Central memory CD4-positive, alpha-beta T cell (primary cell): ENCODE measurements around the gene ARHGAP23.
"Not testable (repeated sequence)": the region's sequence is repeated elsewhere in the genome, so short reads cannot be mapped to it uniquely, and the experiment has no call there.

ENCODE experiments used
- DNase-seq: peaks from one replicate; pipeline ENCODE4 v3.0.0; 2022

Gene ARHGAP23

DNA sequence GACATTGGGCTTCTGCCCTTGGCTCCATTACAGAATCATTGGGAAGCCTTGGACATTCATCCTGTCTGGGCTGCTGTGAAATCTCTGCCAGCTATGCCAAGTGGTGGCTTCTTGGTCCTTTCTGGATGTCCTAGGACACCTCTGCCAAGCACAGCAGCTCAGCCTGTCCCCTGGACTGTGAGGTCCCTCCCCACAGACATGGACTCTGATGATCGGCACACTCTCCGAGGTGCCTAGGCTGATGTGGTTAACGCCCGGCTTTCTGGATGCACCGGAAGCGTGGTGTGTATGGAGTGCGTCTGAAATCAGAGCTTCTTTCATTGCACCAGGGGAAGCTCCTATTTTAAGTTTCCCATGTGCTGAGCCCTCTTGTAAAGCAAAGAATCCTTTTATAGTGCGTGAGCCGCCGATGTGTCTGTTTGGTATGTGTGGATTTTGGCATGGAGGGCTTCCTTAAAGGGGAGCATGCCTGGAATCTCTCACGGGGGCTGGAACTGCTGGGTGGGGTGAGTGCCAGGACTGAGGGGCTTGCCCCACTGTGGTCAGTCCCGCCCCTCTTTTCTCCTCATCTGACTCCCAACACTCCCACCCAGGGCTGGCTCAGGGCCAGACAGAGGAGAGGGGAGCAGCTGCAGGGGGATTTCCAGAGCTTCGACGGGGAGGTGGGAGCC lies 7.0 kb upstream of the ARHGAP23 start:
- no peak for DNase-seq

- no peak for DNase-seq
Measured at GRCh38 chr17:38421871-38422827, 6.1 kb upstream of the ARHGAP23 start.

DNA sequence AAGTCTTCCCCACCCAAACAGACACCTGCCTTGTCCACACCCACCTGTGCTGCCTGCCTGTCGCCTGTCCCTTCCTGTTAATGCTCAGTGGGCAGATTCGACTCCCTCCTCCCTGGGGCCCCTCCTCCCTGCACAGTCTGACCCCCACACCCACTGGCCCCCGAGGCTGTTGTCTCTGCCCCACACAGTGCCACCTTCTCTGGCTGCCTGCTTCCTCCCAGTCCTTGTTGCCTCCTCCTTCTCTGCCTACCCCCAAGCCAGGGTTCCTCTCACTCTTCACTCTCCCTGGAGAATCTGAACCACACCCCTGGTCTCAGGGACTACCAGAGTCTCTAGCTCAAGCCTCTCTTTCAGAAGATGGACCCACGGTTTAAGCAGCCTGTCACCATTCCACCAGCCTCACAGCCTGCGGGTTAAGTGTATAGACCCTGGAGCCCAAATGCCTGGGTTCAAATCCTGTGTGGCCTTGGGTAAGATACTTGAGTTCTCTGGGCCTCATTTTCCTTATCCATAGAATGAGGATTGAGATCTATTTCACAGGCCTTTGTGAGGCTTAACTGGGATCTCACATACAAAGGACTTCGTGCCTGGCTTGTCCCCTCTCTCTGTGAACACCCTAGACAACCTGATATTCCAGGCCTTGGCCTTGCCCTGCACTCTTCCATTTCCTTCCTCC lies 3.8 kb upstream of the ARHGAP23 start:
- no peak for DNase-seq

GRCh38 chr17:38425031-38425430 lies 3.2 kb upstream of the ARHGAP23 start:
- DNase-seq, result no peak

DNA sequence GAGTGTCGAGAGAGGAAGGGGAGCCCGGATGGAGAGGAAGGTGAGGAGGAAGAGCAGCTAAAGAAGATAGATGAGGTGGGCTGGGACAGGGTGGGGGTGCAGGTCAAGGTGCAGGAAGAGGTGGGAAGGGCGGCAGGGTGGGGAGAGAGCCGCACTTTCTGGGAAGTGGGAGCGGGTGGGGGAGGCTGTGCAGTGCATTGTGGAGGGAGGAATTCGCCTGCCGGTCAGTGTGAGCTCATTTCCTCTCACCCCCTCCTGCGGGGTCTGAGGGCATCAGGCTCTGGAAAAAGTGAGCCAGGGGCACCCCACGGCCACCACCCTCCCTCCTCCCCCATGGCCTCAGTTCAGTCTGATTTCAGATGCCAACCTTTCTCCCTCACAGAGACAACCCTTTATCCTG lies 2.5 kb upstream of the ARHGAP23 start:
- no peak for DNase-seq

DNA sequence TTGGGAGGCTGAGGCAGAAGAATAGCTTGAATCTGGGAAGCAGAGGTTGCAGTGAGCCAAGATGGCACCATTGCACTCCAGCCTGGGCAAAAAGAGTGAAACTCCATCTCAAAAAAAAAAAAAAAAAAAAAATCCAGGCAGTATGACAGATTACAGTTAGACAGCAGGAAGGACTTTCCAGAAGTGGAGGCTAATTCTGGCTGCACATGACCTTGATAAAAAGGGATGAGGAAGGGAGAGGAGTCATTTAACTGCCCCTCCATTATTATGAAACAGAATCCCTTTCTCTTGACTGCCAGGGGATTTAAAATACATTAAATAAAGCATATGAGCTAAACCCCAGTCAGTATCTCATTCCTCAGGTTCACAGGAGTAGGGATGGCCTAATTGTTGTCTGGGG lies 1.8 kb upstream of the ARHGAP23 start:
- no peak for DNase-seq

- DNase-seq, result no peak
Measured at GRCh38 chr17:38427160-38427949, 909 bp upstream of the ARHGAP23 start.

GRCh38 chr17:38428643-38429371 lies 543 bp downstream of the ARHGAP23 start:
- DNase-seq, result no peak

DNA sequence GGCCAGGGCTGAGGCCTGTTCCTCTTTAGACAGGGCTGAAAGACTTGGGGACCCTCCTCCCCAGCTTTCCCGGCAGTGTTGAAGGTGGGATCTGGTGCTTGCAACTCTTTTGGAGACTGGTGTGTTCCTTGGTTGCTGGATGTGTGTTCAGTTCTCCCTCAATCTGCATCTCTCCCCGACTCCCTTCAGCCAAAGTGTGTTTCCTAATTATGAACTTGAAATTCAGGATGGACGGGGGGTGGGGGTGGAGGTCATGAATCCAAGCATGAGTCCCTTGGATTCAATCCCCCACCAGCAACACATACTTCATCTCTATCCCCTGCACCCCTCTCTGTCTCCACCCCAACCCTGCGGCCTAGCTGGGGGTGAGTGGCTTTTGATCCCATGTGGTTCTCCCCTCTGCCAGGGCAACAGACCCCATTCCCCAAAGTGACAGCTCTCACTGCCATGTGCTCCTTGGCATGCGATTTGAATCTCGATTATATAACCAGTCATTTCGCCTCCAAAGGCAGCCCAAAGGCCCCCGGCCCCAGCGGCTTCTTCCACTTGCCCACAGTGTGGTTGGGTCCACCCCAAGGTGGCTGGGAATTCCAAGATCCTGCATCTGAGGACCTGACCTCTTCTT lies 1.3 kb downstream of the ARHGAP23 start:
- DNase-seq, result no peak

GRCh38 chr17:38430316-38430715 lies 2.1 kb downstream of the ARHGAP23 start:
- DNase-seq, result no peak

DNA sequence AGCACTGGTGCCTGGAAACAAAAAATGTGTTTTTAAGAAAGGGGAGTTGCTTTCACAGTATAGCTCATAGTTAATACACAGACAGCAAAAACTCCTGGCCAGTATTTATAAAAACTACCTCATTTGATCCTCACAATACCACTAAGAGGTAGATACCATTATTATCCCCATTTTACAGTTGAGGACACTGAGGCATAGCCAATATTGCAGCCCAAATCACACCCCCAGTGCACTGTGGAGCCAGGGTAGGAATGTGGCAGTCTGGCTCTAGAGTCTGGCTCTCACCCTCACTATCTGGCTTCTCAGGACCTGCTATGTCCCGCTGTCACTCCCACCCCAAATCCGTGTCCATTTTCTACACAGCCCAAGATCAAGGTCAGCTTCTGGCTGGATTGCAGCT lies 2.6 kb downstream of the ARHGAP23 start:
- DNase-seq, result no peak

GRCh38 chr17:38431346-38432145 lies 3.3 kb downstream of the ARHGAP23 start:
- DNase-seq, result no peak

DNA sequence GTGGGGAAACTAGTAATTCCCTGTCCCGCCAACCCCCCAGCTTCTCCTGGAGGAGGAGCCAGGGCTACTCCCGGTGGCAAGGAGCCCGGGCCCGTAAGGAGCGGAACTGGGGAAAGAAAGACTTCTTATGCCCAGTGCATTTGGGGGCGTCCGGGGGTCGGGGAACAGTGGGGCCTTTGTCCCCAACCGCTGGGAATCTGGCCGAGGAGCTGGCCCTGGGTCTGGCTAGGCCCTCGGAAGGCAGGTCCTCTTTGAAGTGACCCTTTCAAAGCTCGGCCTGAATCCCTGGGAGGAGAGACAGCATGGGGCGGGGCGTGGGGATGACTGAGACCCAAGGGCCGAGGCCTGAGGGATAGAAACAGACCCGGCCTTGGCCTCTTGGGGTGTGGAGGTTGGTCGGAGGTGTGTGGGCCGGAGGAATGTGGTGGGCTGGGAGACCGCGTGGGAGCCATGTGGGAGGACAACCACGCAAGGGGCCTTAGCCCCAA lies 6.0 kb downstream of the ARHGAP23 start:
- DNase-seq, result no peak

DNA sequence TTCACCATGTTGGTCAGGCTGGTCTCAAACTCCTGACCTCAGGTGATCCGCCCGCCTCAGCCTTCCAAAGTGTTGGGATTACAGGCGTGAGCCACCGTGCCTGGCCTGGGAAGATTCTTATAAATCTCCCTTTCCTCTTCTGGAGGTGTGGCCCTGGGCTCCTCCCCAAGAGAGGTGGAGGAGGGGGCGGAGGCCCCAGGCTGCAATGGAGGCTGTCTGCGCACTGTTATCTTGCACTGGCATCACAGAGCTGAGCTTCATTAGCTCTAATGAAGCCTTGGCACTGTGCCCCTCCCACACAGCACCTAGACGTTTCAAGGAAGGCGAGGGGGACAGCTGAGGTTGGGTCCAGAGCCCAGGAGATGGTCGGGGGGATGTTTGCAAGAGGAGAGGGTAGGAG lies 7.5 kb downstream of the ARHGAP23 start:
- no peak for DNase-seq

DNA sequence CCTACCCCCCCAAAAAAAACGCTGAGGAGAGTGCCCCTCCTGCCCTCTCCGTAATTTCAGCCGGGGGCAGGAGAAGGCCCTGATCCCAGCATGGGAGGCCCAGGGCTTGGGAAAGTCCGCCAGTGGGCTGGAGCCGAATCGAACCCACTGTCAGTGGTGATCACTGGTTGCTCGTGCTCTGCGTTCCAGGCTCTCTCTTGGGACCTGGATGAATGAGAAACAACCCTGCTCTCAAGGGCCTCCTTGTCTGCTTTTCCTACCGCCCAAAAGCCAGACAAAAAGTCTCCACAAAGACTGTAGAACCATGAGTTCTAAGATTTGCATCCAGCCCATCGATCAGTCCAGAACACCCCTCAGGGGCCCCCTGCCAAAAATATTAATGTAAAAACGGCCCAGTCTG lies 8.1 kb downstream of the ARHGAP23 start:
- DNase-seq, result no peak

DNA sequence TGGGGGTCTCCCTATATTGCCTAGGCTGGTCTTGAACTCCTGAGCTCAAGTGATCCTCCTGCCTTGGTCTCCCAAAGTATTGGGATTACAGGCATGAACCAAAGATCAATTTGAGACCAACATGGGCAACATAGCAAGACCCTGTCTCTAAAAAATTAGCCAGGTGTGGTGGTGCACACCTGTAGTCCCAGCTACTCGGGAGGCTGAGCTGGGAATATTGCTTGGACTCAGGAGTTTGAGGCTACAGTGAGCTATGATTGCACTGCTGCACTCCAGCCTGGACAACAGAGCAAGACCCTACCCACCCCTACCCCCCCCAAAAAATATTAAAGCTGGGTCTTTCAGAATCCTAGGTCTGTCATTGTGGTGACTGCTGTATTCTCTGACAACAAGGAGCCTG lies 9.0 kb downstream of the ARHGAP23 start:
- DNase-seq, result not testable (repeated sequence)

DNA sequence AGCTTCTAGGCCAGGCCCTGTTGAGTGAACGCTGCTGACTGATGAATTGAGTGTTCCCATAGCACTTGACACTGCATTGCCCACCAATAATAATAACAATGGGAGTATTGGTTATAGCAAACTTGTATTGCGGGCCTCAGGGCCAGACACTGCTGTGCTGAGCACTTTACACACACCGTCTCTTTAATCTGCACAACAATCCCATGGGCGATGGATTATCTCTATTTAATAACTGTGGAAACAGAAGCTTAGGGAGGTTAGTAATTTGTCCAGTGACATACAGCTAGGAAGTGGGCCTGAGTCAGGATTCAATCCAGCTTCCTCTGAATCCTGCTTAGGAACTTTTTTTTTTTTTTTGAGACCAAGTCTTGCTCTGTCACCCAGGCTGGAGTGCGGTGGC lies 11.2 kb downstream of the ARHGAP23 start:
- no peak for DNase-seq

GRCh38 chr17:38440614-38441397 lies 12.5 kb downstream of the ARHGAP23 start:
- DNase-seq, result no peak

DNA sequence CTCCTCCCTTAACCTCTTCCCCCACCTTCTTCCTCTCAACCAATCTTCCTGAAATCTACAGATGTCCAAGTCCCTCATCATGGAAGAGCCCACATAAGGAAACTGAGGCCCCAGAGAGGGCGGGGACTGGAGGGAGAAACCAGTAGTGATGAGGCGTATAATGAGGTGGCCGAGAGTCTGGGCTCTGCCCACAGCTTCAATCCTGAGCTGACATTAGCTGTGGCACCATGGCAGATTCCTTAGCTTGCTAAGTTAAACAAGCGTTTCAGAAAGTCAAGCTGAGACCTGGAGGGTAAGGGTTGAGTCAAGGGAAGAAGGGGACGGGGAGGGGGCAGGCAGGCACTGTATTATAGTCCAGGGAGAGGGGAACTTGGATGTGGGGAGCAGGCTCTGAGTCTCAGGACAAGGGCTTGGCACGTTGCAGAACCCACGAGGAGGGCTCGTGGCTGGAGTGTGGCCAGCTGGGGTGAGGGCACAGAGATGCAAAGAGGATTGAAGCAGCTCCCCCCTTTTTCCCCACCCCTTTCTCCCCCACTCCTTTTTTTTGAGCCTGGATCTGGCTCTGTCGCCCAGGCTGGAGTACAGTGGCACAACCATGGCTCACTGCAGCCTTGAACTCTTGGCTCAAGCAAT lies 13.3 kb downstream of the ARHGAP23 start:
- DNase-seq, result no peak
